Mammary epithelial cell (primary cell): ENCODE measurements around the gene CDH15.

Experiments
- EZH2 ChIP-seq: IDR thresholded peaks from 2 replicates; pipeline ENCODE4 v1.6.1; 2012; ENCODE audit warnings: low read length, inconsistent platforms, borderline replicate concordance
- TF ChIP-seq, protein P1 (sequence below), 2 donors: IDR thresholded peaks in 1 of 2; conservative IDR thresholded peaks in 1 of 2; 2 replicates each; pipeline ENCODE4 v1.5.1; 2011 to 2012; ENCODE audit warnings: inconsistent platforms in 2 of 2, low read length in 2 of 2, mild to moderate bottlenecking in 2 of 2, control low read depth in 1 of 2, low read depth in 1 of 2; ENCODE audit not compliant: insufficient read depth in 1 of 2; ENCODE audit errors: extremely low read depth in 1 of 2

- TF ChIP-seq, protein P1, sequence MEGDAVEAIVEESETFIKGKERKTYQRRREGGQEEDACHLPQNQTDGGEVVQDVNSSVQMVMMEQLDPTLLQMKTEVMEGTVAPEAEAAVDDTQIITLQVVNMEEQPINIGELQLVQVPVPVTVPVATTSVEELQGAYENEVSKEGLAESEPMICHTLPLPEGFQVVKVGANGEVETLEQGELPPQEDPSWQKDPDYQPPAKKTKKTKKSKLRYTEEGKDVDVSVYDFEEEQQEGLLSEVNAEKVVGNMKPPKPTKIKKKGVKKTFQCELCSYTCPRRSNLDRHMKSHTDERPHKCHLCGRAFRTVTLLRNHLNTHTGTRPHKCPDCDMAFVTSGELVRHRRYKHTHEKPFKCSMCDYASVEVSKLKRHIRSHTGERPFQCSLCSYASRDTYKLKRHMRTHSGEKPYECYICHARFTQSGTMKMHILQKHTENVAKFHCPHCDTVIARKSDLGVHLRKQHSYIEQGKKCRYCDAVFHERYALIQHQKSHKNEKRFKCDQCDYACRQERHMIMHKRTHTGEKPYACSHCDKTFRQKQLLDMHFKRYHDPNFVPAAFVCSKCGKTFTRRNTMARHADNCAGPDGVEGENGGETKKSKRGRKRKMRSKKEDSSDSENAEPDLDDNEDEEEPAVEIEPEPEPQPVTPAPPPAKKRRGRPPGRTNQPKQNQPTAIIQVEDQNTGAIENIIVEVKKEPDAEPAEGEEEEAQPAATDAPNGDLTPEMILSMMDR (conservative IDR thresholded peaks at IDR 0.05 in 1 of 2, IDR thresholded peaks at IDR 0.05 in 1 of 2; ENCODE audit: extremely low read depth in 1 of 2, insufficient read depth in 1 of 2, low read depth in 1 of 2, low read length in 2 of 2) = no peak
- TF ChIP-seq EZH2 = no peak
Observed at GRCh38 chr16:89244754-89245153, 73.2 kb downstream of the CDH15 start.
